Suprapubic skin (tissue), 3 donors: ENCODE data around the gene MCOLN2.

ENCODE experiments used
- POLR2AphosphoS5 ChIP-seq, 3 donors: sonication (generic); formaldehyde crosslinking; IDR thresholded peaks; one replicate each; pipeline ENCODE4 v1.6.1; 2017; ENCODE audit warnings: antibody characterized with exemption in 3 of 3
- TF ChIP-seq, protein P1 (sequence below), 2 donors: fragments of 200-600 bp in 1 of 2; fragments of 450-650 bp in 1 of 2; sonication (generic) in 1 of 2; IDR thresholded peaks; one replicate each; pipeline ENCODE4 v1.5.1; 2016 to 2019; ENCODE audit warnings: antibody characterized with exemption in 2 of 2, mild to moderate bottlenecking in 1 of 2, moderate library complexity in 1 of 2

DNA sequence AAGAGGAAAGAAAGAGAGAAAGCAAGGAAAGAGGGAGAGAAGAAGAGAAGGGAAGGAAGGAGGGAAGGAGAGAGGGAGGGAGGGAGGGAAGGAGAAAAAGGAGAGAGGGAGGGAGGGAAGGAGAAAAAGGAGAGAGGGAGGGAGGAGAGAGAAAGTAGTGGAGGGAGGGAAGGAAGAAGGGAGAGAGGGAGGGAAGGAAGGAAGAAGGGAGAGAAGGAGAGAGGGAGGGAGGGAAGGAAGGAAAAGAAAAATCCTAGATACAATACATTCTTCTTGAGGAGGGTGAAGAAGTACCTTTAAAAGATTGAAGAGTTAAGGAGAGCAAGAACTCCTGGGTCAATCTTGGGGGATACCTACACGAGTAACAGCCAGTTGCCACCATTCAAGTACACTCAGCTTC, 29.2 kb downstream of the MCOLN2 start:
- TF ChIP-seq POLR2AphosphoS5 (IDR thresholded peaks at IDR 0.05), result no peak
- TF ChIP-seq, protein P1, sequence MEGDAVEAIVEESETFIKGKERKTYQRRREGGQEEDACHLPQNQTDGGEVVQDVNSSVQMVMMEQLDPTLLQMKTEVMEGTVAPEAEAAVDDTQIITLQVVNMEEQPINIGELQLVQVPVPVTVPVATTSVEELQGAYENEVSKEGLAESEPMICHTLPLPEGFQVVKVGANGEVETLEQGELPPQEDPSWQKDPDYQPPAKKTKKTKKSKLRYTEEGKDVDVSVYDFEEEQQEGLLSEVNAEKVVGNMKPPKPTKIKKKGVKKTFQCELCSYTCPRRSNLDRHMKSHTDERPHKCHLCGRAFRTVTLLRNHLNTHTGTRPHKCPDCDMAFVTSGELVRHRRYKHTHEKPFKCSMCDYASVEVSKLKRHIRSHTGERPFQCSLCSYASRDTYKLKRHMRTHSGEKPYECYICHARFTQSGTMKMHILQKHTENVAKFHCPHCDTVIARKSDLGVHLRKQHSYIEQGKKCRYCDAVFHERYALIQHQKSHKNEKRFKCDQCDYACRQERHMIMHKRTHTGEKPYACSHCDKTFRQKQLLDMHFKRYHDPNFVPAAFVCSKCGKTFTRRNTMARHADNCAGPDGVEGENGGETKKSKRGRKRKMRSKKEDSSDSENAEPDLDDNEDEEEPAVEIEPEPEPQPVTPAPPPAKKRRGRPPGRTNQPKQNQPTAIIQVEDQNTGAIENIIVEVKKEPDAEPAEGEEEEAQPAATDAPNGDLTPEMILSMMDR (IDR thresholded peaks at IDR 0.05), result no peak
